HG03135 (cell line): ENCODE results near the gene RAB3GAP2.
"Not testable (repeated sequence)": the region's sequence is repeated elsewhere in the genome, so short reads cannot be mapped to it uniquely, and the experiment has no call there.

Source experiments
- ATAC-seq: cut with Tn5 transposase; IDR thresholded peaks from one replicate; pipeline ENCODE4 v1.9.1; 2021; ENCODE audit warnings: mild to moderate bottlenecking, moderate library complexity; ENCODE audit not compliant: unreplicated experiment

RAB3GAP2 gene, protein sequence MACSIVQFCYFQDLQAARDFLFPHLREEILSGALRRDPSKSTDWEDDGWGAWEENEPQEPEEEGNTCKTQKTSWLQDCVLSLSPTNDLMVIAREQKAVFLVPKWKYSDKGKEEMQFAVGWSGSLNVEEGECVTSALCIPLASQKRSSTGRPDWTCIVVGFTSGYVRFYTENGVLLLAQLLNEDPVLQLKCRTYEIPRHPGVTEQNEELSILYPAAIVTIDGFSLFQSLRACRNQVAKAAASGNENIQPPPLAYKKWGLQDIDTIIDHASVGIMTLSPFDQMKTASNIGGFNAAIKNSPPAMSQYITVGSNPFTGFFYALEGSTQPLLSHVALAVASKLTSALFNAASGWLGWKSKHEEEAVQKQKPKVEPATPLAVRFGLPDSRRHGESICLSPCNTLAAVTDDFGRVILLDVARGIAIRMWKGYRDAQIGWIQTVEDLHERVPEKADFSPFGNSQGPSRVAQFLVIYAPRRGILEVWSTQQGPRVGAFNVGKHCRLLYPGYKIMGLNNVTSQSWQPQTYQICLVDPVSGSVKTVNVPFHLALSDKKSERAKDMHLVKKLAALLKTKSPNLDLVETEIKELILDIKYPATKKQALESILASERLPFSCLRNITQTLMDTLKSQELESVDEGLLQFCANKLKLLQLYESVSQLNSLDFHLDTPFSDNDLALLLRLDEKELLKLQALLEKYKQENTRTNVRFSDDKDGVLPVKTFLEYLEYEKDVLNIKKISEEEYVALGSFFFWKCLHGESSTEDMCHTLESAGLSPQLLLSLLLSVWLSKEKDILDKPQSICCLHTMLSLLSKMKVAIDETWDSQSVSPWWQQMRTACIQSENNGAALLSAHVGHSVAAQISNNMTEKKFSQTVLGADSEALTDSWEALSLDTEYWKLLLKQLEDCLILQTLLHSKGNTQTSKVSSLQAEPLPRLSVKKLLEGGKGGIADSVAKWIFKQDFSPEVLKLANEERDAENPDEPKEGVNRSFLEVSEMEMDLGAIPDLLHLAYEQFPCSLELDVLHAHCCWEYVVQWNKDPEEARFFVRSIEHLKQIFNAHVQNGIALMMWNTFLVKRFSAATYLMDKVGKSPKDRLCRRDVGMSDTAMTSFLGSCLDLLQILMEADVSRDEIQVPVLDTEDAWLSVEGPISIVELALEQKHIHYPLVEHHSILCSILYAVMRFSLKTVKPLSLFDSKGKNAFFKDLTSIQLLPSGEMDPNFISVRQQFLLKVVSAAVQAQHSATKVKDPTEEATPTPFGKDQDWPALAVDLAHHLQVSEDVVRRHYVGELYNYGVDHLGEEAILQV (N-terminal part only)

DNA sequence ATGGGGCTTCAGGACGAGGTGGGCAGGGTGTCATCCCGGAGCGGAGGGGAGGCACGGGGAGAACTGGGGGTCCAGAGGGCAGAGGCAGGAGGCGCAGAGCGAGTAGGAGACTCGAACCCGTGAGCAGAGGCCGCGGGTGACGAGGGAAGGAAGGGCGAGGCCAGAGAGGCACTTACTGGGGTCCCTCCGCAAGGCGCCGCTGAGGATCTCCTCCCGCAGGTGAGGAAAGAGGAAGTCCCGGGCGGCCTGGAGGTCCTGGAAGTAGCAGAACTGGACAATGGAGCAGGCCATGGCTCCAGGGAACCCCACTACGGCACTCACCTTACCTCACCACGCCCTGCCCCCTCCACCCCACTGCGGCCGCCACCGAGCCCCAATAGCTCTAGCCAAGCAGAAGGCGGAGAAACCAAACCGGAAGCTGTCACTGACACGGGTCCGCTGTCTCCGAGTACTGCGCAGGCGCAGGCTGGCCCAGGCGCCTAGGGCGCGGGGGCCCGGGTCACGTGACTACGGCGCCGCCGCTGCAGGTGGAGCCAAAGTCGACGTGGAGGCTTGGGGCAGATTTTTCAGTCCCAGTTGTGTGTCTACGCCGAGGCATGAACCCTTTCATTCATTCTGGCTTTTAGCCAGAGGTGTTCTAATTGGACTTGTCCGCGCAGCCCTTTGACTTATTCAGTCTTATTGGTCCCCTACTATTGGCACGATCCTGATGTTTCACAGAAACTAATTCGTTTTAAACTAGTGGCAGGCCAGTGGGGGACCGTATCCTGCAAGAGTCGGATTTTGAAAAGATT lies at the start of gene RAB3GAP2:
RAB3GAP2 (minus strand) TSS at position 407 of the 794 bp plus-strand sequence; CDS start at position 291, 116 bp downstream.
- peak; percentile 97 for ATAC-seq

DNA sequence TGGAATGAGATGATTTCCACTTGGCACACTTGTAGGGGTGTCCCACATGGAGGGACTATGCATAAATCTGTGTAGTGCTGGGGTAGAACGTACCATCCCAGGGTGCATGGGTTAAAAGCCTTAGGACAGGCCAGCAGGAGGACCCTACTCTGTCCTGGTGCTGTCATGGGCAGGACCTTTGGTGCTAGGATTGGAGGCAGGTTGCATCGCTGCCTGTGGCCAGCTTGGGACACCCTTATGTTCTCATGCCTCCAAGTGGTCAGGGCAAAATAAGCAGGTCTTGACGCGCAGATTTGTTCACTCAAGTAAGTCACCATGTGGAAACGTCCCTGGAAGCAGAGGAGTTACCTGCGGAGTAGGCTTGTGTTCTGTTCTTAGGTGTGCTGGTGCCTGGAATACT lies 49.5 kb upstream of the RAB3GAP2 start:
- ATAC-seq: no peak

GRCh38 chr1:220320709-220321108 lies 48.5 kb upstream of the RAB3GAP2 start:
- ATAC-seq: no peak

- ATAC-seq: no peak
These were observed 46.4 kb upstream of the RAB3GAP2 start for GRCh38 chr1:220318673-220319072.

DNA sequence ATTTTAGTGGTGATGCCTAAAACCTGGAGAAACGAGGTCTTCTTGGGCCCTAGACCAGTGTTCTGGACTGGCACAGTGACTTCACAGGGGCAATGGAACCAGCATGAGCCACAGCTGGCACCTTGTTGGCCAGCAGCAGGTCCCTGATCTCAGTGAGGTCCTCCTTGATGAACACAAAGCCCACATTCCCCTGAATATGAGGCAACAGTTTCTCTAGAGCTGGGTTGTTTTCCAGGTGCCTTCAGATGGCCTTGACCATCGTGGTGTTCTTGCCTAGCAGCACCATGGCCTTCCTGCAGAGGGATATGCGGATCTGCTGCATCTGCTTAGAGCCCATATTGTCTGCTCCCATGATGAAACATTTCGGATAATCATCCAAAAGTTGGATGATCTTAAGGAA lies 44.9 kb upstream of the RAB3GAP2 start:
- no peak for ATAC-seq

DNA sequence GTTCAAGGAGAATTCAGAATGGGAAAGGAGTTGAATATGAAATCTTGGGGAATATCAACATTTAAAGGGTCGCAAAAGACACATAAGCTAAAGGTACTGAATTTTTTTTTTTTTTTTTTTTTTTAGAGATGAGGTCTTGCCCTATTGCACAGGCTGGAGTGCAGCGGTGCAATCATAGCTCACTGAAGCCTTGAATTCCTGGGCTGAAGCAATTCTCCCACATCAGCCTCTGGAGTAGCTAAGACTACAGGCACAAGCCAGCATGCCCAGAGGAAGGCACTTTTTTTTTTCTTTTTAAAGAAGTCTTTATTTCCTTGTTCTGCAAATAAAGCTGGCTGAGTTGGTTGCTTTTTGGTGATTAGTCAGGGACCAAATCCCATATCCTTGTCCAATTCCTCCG lies 44.1 kb upstream of the RAB3GAP2 start:
- no peak for ATAC-seq

- no peak for ATAC-seq
These were observed 43.0 kb upstream of the RAB3GAP2 start for GRCh38 chr1:220315070-220315839.

DNA sequence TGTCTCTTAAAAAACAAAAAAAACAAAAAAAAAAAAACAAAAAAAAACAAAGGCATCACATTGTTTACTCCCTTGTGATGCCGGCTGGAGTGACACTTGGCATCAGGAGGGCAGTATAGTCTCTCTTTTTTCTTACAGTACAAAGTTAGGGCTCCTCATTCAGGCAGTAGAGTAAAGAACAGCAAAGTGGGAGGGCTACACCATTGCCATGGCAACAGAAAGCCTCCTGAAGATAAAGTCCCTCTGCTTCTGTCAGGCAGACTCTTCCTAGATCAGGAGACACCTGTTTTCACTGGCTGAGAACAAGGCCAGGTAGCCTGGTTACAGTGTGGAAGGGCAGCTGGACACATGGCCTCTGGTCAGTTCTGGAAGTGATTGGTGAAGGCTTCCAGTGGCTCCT lies 41.3 kb upstream of the RAB3GAP2 start:
- no peak for ATAC-seq

GRCh38 chr1:220310147-220310546 lies 37.9 kb upstream of the RAB3GAP2 start:
- not testable (repeated sequence) for ATAC-seq

- ATAC-seq: no peak
These were observed 35.4 kb upstream of the RAB3GAP2 start for GRCh38 chr1:220307607-220308006.

DNA sequence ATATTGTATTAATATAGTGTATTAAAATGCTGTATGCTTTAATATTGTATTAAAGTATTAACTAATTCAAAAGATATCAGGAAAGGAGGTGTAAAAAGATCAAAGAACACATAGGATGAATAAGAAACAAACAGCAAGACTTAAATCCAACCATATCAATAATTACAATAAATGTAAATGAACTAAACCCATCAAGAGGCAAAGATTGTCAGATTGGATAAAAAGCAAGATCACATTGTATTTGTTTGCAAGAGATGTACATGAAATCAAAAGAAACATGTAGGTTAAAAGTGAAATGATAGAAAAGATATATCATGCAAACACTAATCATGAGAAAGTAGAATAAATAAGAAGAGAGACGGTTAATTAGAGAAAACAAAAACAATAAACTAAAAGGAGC lies 34.1 kb upstream of the RAB3GAP2 start:
- ATAC-seq: no peak

GRCh38 chr1:220303871-220304270 lies 31.6 kb upstream of the RAB3GAP2 start:
- no peak for ATAC-seq

- ATAC-seq: no peak
These were observed 29.4 kb upstream of the RAB3GAP2 start for GRCh38 chr1:220301630-220302029.

- no peak for ATAC-seq
These were observed 28.3 kb upstream of the RAB3GAP2 start for GRCh38 chr1:220300442-220301121.

GRCh38 chr1:220299337-220299736 lies 27.1 kb upstream of the RAB3GAP2 start:
- no peak for ATAC-seq

DNA sequence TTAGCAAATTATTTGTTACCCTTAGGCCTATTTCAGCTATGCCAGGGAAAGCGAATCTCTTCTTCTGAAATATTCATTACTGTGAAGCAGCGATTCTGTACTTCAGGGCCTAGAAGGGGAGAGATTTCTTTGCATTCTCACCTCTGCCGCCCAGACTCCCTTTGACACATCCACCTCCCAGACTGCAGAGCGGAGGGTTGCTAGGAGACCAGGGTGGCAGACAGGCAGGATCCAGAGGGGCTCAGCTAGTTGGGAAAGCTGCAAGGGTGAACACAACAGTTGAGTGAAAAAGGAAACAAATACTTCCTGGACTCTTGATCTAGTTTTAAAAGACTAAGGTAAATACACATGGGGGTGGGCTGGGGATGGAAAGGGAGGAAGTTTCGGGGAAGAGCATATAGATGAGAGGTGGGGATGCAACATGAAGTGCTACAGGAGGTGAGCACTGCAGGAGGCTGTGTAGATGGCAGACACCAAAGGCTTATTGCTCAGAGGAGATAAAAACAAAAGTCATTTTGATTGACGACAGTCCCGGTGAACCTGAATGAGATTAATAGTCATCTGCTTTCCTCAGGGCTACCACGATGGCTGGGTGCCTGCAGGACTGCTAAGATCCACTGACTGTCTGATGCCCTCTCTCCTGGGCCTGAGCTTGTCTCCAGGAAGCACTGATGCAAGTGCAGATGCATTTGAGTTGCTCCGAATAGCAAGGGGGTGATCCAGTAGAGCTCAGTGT lies 26.4 kb upstream of the RAB3GAP2 start:
- no peak for ATAC-seq

GRCh38 chr1:220296981-220297380 lies 24.7 kb upstream of the RAB3GAP2 start:
- ATAC-seq: no peak

- no peak for ATAC-seq
These were observed 22.6 kb upstream of the RAB3GAP2 start for GRCh38 chr1:220294846-220295301.
